Measurements from ENCODE around the gene RPRM.

GRCh38 chr2:153488072-153488471, 9.5 kb upstream of the RPRM start:
- TF ChIP-seq, protein P1, sequence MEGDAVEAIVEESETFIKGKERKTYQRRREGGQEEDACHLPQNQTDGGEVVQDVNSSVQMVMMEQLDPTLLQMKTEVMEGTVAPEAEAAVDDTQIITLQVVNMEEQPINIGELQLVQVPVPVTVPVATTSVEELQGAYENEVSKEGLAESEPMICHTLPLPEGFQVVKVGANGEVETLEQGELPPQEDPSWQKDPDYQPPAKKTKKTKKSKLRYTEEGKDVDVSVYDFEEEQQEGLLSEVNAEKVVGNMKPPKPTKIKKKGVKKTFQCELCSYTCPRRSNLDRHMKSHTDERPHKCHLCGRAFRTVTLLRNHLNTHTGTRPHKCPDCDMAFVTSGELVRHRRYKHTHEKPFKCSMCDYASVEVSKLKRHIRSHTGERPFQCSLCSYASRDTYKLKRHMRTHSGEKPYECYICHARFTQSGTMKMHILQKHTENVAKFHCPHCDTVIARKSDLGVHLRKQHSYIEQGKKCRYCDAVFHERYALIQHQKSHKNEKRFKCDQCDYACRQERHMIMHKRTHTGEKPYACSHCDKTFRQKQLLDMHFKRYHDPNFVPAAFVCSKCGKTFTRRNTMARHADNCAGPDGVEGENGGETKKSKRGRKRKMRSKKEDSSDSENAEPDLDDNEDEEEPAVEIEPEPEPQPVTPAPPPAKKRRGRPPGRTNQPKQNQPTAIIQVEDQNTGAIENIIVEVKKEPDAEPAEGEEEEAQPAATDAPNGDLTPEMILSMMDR (IDR thresholded peaks at IDR 0.05): no peak
- no peak for TF ChIP-seq POLR2A (IDR thresholded peaks at IDR 0.05)

Data from uterus (tissue), 2 donors.